Esophagus muscularis mucosa (tissue), 4 donors: Measurements from ENCODE around the gene COQ4. TPM values are rescaled to one million over a fixed set of nuclear protein-coding genes. Genes with fewer than 3 reads are reported as not detected.

Experiments
- DNase-seq: peaks from one replicate; pipeline ENCODE4 v3.0.0-alpha.2; 2017; ENCODE audit errors: extremely low spot score
- H3K27ac ChIP-seq, 4 donors: fragments of 200-600 bp; sonication (generic); replicated peaks in 1 of 4; 1 replicate in 3 of 4; 2 replicates in 1 of 4; pipeline ENCODE4 v1.5.1; 2016 to 2019; ENCODE audit warnings: mild to moderate bottlenecking in 1 of 4
- H3K27me3 ChIP-seq, 4 donors: fragments of 200-600 bp; sonication (generic); one replicate each; pipeline versions ENCODE4 v1.5.1 to v1.6.0; 2016 to 2019
- H3K36me3 ChIP-seq, 4 donors: fragments of 200-600 bp; sonication (generic); one replicate each; pipeline ENCODE4 v1.5.1; 2016 to 2019
- H3K4me1 ChIP-seq, 4 donors: fragments of 200-600 bp; sonication (generic); one replicate each; pipeline ENCODE4 v1.5.1; 2016 to 2019
- H3K4me3 ChIP-seq, 4 donors: fragments of 200-600 bp; sonication (generic); 1 replicate in 2 of 4; 2 replicates in 2 of 4; pipeline ENCODE4 v1.5.1; 2016 to 2019; ENCODE audit warnings: mild to moderate bottlenecking in 4 of 4, moderate library complexity in 1 of 4
- H3K9me3 ChIP-seq, 4 donors: fragments of 200-600 bp; sonication (generic); 1 replicate in 3 of 4; 2 replicates in 1 of 4; pipeline ENCODE4 v1.5.1; 2016 to 2019
- CTCF ChIP-seq, 3 experiments: fragments of 200-600 bp in 2 of 3; fragments of 450-650 bp in 1 of 3; sonication (generic) in 2 of 3; IDR thresholded peaks; one replicate each; pipeline ENCODE4 v1.5.1; 2017 to 2019; ENCODE audit warnings: antibody characterized with exemption in 3 of 3, mild to moderate bottlenecking in 2 of 3, moderate library complexity in 1 of 3
- EP300 ChIP-seq: sonication (generic); formaldehyde crosslinking; IDR thresholded peaks from one replicate; pipeline ENCODE4 v1.6.1; 2017; ENCODE audit warnings: antibody characterized with exemption
- POLR2A ChIP-seq: fragments of 450-650 bp; IDR thresholded peaks from one replicate; pipeline ENCODE4 v1.6.1; 2017; ENCODE audit warnings: antibody characterized with exemption, moderate library complexity, mild to moderate bottlenecking, low read depth
- POLR2AphosphoS5 ChIP-seq, 2 donors: sonication (generic); formaldehyde crosslinking; IDR thresholded peaks; one replicate each; pipeline ENCODE4 v1.6.1; 2017; ENCODE audit warnings: antibody characterized with exemption in 2 of 2
- WGBS: methylation state at CpG from one replicate; pipeline ENCODE4 v1.1.5; 2018; 5-methylcytosine and 5-hydroxymethylcytosine counted together
- intact Hi-C: fragments of 100-400 bp; cut with DNase I; formaldehyde crosslinking; loops from one replicate; pipeline ENCODE4 v1.15.1; 2023
- total RNA-seq, 4 donors: library from RNA; depleted of rRNA; stranded (reverse); fragments of >200 nt; gene quantifications; one replicate each; pipeline versions ENCODE4 v1.1.0 to v1.2.1, GENCODE V29; 2016

The COQ4 gene
- total RNA-seq, 4 donors from 2014 or later, result 23.3 to 37.6 (median 30.1) TPM

DNA sequence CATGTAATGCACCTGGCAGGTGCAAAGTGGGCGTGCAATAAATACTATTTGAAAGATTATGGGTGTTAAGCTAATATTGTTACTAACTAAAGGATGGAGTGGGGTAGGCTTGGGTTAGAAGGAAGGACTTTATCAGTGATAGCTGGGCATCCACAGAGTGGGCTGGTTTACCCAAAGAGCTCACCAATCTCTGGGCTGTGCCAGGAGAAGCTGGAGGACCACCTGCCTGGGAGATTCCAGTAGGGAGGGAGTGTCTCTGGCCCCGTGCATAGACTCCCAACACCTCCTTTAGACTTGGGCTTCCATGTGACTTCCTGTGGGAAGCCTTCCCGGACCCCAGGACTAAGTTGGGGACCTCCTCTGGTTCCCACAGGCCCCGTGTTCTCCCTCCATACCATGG is 42.9 kb downstream of the COQ4 start:
- TF ChIP-seq POLR2A (no peak), EP300 (no peak), CTCF (IDR thresholded peaks at IDR 0.05) (no peak), POLR2AphosphoS5 (IDR thresholded peaks at IDR 0.05) (no peak)
- intact Hi-C loops, result no loop called here
- H3K27me3 ChIP-seq, result no peaks in the 10 kb centered on the region
- peak overlapping the region; percentile 48 to 53 (median 50) for H3K4me3 ChIP-seq
- WGBS, result 90% methylated on average over 4 of the region's 4 CpGs
- H3K36me3 ChIP-seq, result peaks cover 0 to 6% (median 4%) of the 10 kb centered on the region in 4 donors
- H3K4me1 ChIP-seq, result peaks cover 30 to 45% (median 37%) of the 10 kb centered on the region in 4 donors
- no peaks in the 10 kb centered on the region for H3K9me3 ChIP-seq
- peak overlapping the region in 3 of 4 donors; percentile 53 to 72 (median 66) for H3K27ac ChIP-seq
- DNase-seq, result no peak

GRCh38 chr9:128369024-128369706 is 46.5 kb downstream of the COQ4 start:
- H3K4me3 ChIP-seq, result no peak overlapping the region
- no peaks in the 10 kb centered on the region for H3K27me3 ChIP-seq
- peaks cover 32 to 51% (median 42%) of the 10 kb centered on the region in 4 donors for H3K4me1 ChIP-seq
- intact Hi-C loops, result no loop called here
- no peak overlapping the region for H3K27ac ChIP-seq
- DNase-seq, result no peak
- 85% methylated on average over 8 of the region's 9 CpGs for WGBS
- H3K36me3 ChIP-seq, result peaks cover 0 to 17% (median 7%) of the 10 kb centered on the region in 4 donors
- no peak for TF ChIP-seq POLR2A
- TF ChIP-seq CTCF (IDR thresholded peaks at IDR 0.05), result no peak
- TF ChIP-seq EP300, result no peak
- no peak for TF ChIP-seq POLR2AphosphoS5 (IDR thresholded peaks at IDR 0.05)
- H3K9me3 ChIP-seq, result no peaks in the 10 kb centered on the region

GRCh38 chr9:128370367-128370751 is 47.7 kb downstream of the COQ4 start:
- Histone ChIP-seq H3K4me1 (peaks cover 21 to 44% (median 31%) of the 10 kb centered on the region in 4 donors), H3K27me3 (no peaks in the 10 kb centered on the region), H3K9me3 (no peaks in the 10 kb centered on the region), H3K27ac (peak overlapping the region; percentile 85 to 94 (median 88)), H3K36me3 (peaks cover 0 to 29% (median 15%) of the 10 kb centered on the region in 4 donors), H3K4me3 (peak overlapping the region; percentile 60 to 84 (median 68))
- DNase-seq, result no peak
- intact Hi-C loops, result no loop called here
- TF ChIP-seq CTCF (IDR thresholded peaks at IDR 0.05) (no peak), POLR2A (no peak), EP300 (no peak), POLR2AphosphoS5 (IDR thresholded peaks at IDR 0.05) (no peak)

- peak in 1 of 3 experiments; percentile 21 for TF ChIP-seq CTCF (IDR thresholded peaks at IDR 0.05)
- peak; percentile 93 to 94 for TF ChIP-seq POLR2AphosphoS5 (IDR thresholded peaks at IDR 0.05)
- peak; percentile 90 for TF ChIP-seq POLR2A
- TF ChIP-seq EP300, result no peak
- WGBS, result under 1% methylated on average over 23 of the region's 55 CpGs
- peak; percentile 99 for DNase-seq
- Histone ChIP-seq H3K4me3 (peak within 1 kb of the TSS; percentile 60 to 84 (median 68)), H3K27me3 (no peaks in the 10 kb centered on the region), H3K4me1 (peaks cover 21 to 40% (median 29%) of the 10 kb centered on the region in 4 donors), H3K27ac (peak within 1 kb of the TSS; percentile 85 to 94 (median 88)), H3K36me3 (peaks cover 0 to 35% (median 18%) of the 10 kb centered on the region in 4 donors), H3K9me3 (no peaks in the 10 kb centered on the region)
- intact Hi-C loops, result no loop called here
Measured at GRCh38 chr9:128370752-128371629, 48.4 kb downstream of the COQ4 start, which contains the start of gene URM1. URM1 (plus strand) TSS chr9:128371374; CDS start chr9:128371381, 7 bp downstream.
